Stimulated activated CD4-positive, alpha-beta T cell treated with anti-CD3 and anti-CD28 coated beads, Interleukin-15, amount 100 ng/mL, for 24 hours (primary cell): Measurements from ENCODE around the gene PDCD2L.
"Not testable (repeated sequence)": the region's sequence is repeated elsewhere in the genome, so short reads cannot be mapped to it uniquely, and the experiment has no call there.

Experiments used
- DNase-seq: peaks from one replicate; pipeline ENCODE4 v3.0.0-alpha.2; 2020

PDCD2L gene

DNA sequence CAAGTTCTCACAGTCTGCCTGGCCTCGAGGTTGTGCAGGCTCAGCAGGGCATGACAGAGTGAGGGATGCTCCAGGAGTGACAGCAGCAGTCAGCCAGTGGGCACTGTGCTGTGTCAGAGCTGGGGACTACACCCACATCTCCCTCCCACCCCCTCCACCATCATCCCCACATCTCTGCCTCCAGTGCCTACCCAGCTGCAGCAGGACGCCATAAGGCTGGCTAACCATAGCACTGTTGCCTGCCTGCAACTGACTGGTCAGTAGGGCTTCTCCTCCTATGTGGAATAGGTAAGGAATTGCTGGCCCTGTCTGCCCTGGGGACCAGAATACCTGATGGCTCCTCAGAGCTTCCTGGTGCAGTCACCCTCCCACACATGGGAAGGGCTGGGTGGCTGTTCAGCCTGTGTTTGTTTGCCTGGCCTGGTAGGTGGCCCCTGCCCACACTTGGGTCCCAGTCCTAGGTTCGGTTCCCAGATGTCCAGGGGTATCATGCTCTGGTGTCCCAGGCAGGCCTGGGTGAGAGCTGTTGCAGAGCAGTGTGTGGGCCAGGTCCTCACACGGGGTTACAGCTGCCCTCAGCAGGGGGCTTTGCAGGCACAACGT is 23.5 kb upstream of the PDCD2L start:
- DNase-seq: no peak

DNA sequence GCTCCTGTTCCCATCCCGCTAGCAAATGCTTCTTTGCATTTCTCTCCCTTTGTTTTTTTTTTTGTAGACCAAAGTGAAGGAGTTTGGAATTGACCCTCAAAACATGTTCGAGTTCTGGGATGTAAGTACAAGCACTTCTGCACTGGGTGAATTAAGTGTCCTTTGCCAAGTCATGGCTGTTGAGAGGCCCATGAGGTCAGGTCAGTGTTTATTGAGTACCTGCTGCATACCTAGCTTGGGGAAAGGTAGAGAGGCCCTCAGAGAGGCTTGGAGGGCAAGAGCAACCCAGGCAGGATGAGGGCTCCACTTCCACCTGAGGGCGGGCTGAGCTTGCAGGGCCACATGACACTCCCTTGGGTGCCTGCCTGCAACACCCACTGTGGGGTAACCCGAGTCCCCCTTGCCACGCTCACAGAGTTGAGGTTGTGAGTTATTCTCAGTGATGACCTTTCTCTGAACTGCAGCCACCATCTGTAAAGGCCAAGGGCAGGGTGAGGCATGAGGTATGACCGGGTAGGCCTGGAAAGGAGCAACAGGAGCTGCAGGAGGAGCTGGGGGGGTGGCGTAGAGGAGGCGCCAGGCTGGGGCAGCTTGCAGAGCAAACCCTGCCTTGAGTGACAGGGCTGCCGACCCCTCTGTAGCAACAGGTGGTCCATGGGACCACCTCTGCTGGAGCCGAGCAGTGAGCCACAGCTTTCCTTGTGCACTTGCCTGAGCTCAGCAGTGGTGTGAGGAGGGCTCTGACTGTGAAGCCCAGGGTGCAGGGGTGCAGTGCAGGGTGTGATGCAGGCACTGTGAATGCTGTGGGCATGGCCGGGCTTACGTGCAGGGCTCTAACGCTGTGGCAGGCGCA is 22.6 kb upstream of the PDCD2L start:
- no peak for DNase-seq

GRCh38 chr19:34382471-34382870 is 21.7 kb upstream of the PDCD2L start:
- DNase-seq: no peak

DNA sequence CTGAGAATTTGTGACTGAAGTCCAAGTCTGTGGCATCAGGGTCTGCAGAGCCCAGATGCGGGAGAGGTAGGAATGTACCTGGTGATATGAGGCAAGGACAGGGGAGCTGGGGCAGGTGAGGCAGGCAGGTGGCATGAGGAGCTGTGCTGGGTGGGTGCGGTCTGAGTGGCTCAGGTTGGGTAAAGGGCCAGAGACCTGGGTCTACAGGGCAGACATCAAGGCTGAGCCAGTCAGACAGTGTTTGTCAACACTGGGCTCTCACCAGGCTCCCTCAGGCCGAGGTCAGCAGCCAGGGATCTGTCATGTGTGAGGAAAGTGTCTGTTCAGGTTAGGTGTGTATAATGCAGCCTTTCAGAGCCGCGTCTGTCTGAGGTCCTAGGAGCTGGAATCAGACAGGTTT is 20.6 kb upstream of the PDCD2L start:
- DNase-seq: no peak

GRCh38 chr19:34386645-34387445 is 17.4 kb upstream of the PDCD2L start:
- no peak for DNase-seq

DNA sequence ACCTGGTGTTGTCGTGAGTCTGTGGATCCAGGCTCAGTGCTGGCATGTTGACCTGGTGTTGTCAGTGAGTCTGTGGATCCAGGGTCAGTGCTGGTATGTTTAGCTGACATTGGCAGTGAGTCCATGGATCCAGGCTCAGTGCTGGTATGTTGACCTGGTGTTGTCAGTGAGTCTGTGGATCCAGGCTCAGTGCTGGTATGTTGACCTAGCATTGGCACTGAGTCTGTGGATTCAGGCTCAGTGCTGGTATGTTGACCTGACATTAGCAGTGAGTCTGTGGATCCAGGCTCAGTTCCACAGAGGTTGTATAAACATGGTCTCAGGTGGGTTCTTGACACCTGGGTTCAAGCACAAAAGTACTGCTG is 16.8 kb upstream of the PDCD2L start:
- DNase-seq: no peak

GRCh38 chr19:34388745-34389144 is 15.5 kb upstream of the PDCD2L start:
- not testable (repeated sequence) for DNase-seq

DNA sequence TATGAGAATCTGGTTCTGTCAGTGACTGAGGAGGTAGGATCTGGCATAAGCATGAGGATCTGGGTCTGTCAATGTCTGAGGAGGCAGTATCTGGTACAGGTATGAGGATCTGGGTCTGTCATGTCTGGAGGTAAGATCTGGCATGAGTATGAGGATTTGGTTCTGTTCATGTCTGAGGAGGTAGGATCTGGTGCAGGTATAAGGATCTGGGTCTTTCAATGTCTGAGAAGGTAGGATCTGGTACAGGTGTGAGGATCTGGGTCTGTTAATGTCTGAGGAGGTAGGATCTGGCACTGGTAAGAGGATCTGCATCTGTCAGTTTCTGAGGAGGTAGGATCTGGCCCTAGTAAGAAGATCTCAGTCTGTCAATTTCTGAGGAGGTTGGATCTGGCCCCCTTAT is 12.4 kb upstream of the PDCD2L start:
- no peak for DNase-seq

- no peak for DNase-seq
These were observed 11.2 kb upstream of the PDCD2L start for GRCh38 chr19:34393031-34393430.

DNA sequence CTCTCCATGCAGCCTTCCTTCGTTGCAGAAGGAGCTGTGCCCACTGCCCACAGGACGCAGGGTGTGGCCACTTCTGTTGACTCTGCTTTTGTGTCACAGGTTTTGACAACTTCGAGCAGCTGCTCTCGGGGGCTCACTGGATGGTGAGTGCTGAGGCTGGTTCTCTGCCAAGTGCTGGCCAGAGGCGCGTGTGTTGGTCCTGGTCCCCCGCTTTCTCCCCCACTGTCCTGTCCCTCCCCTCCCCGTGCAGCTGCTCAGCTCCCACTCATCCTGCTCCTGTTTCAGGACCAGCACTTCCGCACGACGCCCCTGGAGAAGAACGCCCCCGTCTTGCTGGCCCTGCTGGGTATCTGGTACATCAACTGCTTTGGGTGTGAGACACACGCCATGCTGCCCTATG is 10.6 kb upstream of the PDCD2L start:
- DNase-seq: no peak

DNA sequence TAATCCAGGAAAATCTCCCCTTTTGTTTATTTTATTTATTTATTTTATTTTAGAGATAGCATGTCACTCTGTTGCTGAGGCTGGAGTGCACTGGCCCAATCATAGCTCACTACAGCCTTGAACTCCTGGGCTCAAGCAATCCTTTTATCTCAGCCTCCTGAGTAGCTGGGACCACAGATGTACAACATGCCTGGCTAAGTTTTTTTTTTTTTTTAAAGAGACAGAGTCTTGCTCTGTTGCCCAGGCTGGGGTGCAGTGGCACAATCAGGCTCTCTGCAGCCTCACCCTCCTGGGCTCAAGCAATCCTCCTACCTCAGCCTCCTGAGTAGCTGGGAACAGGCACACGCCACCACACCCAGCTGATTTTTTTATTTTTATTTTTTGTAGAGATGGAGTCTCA is 6.3 kb upstream of the PDCD2L start:
- no peak for DNase-seq

GRCh38 chr19:34399886-34400285 is 4.3 kb upstream of the PDCD2L start:
- no peak for DNase-seq

DNA sequence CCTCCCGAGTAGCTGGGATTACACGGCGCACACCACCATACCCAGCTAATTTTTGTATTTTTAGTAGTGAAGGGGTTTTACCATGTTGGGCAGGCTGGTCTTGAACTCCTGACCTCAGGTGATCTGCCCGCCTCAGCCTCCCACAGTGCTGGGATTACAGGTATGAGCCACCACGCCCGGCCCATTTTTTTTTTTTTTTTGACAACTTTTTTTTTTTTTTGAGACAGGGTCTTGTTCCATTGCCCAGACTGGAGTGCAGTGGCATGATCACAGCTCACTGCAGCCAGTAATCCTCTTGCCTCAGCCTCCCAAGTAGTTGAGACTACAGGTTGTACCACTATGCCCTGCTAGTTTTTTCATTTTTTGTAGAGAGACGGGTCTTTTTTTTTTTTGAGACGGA is 3.4 kb upstream of the PDCD2L start:
- DNase-seq: not testable (repeated sequence)

GRCh38 chr19:34402074-34402600 is 2.1 kb upstream of the PDCD2L start:
- DNase-seq: no peak

DNA sequence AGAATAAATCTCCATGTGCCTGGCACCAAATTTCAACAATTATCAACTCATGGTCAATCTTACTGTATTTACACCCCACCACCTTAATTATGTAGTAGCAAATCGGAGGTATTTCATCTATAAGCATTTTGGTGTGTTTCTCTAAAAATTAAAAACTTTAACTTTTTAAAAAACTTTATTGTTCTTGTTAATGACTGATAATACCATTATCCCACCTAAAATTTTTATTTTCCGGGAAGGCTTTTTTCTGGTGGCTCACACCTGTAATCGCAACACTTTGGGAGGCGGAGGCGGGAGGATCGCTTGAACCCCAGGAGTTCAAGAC is 453 bp upstream of the PDCD2L start:
- no peak for DNase-seq

DNA sequence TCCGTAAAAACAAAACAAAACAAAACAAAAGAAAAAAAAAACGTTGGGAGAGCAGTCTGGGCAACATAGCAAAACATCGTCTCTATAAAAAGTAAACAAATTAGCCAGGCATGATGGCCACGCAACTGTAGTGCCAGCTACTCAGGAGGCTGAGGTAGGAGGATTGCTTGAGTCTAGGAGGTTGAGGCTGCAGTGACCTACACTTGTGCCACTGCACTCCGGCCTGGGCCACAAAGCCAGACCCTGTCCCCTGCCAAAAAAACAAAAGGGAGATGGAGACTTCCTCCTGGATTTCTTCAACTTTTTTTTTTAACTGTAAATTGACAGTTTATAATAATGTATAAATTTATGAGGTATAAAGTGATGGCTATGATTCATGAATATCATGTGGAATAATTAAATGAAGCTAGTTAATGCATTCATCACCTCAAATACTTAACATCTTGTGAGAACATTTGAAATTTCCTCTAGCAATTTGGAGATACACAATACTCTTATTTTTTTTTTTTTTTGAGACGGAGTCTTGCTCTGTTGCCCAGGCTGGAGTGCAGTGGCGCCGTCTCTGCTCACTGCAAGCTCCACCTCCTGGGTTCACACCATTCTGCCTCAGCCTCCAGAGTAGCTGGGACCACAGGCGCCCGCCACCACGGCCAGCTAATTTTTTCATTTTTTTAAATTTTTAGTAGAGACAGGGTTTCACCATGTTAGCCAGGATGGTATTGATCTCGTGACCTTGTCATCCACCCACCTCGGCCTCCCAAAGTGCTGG is 1.9 kb downstream of the PDCD2L start:
- DNase-seq: no peak

DNA sequence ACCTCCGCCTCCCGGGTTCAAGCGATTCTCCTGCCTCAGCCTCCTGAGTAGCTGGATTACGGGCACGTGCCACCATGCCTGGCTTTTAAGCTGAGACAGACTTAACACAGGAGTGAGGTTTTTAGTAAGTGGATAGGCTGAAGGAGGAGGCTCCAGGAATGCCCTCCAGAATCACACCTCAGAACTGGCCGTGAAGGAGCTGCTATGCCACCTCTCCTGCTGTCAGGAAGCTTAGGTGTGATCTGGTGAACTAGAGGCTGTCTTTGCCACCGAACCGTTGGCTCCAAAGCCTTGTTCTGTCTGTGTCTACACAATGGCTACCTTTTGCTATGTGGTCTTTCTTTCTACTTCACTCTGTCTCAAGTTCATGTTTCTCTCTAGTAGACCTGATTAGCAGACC is 4.2 kb downstream of the PDCD2L start:
- no peak for DNase-seq

GRCh38 chr19:34409189-34410164 is 5.3 kb downstream of the PDCD2L start:
- DNase-seq: no peak

GRCh38 chr19:34411216-34411615 is 7.0 kb downstream of the PDCD2L start:
- DNase-seq: no peak

DNA sequence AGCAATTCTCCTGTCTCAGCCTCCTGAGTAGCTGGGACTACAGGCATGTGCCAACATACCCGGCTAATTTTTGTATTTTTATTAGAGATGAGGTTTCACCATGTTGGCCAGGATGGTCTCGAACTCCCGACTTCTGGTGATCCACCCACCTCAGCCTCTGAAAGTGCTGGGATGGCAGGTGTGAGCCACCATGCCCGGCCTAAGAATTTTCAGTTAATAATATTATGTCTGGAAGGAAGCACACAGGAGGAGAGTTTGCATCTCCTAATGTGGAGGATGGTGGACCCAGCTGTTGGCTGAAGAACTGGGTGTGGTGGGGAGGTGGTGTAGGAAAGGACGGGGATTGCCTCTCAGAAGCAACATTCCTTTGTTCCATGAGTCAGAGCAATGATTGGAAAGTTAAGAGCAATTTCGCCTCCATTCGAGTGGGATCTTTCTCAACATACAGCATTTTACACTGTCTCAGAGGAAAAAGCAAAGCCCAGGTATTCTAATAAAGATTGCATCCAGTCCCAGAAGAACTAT is 11.9 kb downstream of the PDCD2L start:
- no peak for DNase-seq

DNA sequence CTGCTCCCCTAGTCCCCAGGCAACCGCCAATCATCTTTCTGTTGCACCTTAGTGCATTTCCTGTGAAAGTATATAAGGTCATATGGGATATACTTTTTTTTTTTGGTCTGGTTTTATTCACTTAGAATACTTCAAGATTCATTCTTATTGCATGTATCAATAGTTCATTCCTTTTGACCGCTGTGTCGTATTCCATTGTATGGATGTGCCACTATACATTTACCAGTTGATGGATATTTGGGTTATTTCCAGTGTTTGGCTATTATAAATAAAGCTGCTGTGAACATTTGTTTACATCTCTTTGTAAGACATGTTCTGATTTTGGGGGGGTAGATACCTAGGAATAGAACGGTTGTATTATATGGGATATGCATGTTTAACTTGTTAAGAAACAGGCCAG is 14.1 kb downstream of the PDCD2L start:
- DNase-seq: no peak
